HepG2 (cell line): ENCODE results near the gene FANCG. TPM values are rescaled to one million over a fixed set of nuclear protein-coding genes. Genes with fewer than 3 reads are reported as not detected.

Experiments
- BORCS8-MEF2B ChIP-seq: sonication (generic); formaldehyde crosslinking; IDR thresholded peaks from 2 replicates; pipeline ENCODE4 v1.8.0; 2022; ENCODE audit warnings: mild to moderate bottlenecking, missing genetic modification reagents
- CBX1 ChIP-seq: IDR thresholded peaks from one replicate; pipeline ENCODE4 v1.6.1; 2016; ENCODE audit warnings: antibody characterized with exemption, low read depth
- HOXA3 ChIP-seq: sonication (generic); formaldehyde crosslinking; IDR thresholded peaks from 2 replicates; pipeline ENCODE4 v1.5.0; 2020; ENCODE audit warnings: missing genetic modification reagents
- SRSF9 ChIP-seq: fragments of 200-400 bp; formaldehyde crosslinking; IDR thresholded peaks from 2 replicates; pipeline ENCODE4 v1.6.1; 2018; ENCODE audit warnings: borderline replicate concordance, mild to moderate bottlenecking, low read depth, low read length; ENCODE audit not compliant: insufficient read depth, poor library complexity, severe bottlenecking
- TOE1 ChIP-seq: sonication (generic); formaldehyde crosslinking; IDR thresholded peaks from 2 replicates; pipeline ENCODE4 v1.4.0; 2020; ENCODE audit warnings: mild to moderate bottlenecking, missing genetic modification reagents
- ZNF230 ChIP-seq: sonication (generic); formaldehyde crosslinking; IDR thresholded peaks from 2 replicates; pipeline ENCODE4 v1.4.0; 2020; ENCODE audit warnings: mild to moderate bottlenecking, missing genetic modification reagents
- ZNF232 ChIP-seq: sonication (generic); formaldehyde crosslinking; IDR thresholded peaks from 2 replicates; pipeline ENCODE4 v1.4.0; 2020; ENCODE audit warnings: missing genetic modification reagents, borderline replicate concordance
- ZNF317 ChIP-seq: sonication (generic); formaldehyde crosslinking; IDR thresholded peaks from 2 replicates; pipeline ENCODE4 v1.5.0; 2020; ENCODE audit warnings: mild to moderate bottlenecking, missing genetic modification reagents
- ZNF543 ChIP-seq: sonication (generic); formaldehyde crosslinking; IDR thresholded peaks from 2 replicates; pipeline ENCODE4 v1.4.0; 2020; ENCODE audit warnings: mild to moderate bottlenecking, missing genetic modification reagents
- ZNF616 ChIP-seq: sonication (generic); formaldehyde crosslinking; IDR thresholded peaks from 2 replicates; pipeline ENCODE4 v1.5.0; 2020; ENCODE audit warnings: low read depth, mild to moderate bottlenecking, missing genetic modification reagents
- ZNF660 ChIP-seq: sonication (generic); formaldehyde crosslinking; IDR thresholded peaks from 2 replicates; pipeline ENCODE4 v1.5.1; 2020; ENCODE audit warnings: mild to moderate bottlenecking, low read depth, missing genetic modification reagents, borderline replicate concordance
- ZSCAN22 ChIP-seq: sonication (generic); formaldehyde crosslinking; IDR thresholded peaks from 2 replicates; pipeline ENCODE4 v1.4.0; 2020; ENCODE audit warnings: mild to moderate bottlenecking, missing genetic modification reagents
- polyA plus RNA-seq, 8 experiments: library from polyadenylated mRNA; depleted of rRNA in 3 of 8; stranded (reverse) in 7 of 8; unstranded in 1 of 8; fragments of >200 nt; fragmentation: Illumina TruSeq in 4 of 8; extraction: Trizol in 4 of 8; gene quantifications; 2 replicates each; pipeline versions ENCODE4 v1.2.1 to v1.2.3, GENCODE V29; 2011 to 2016; ENCODE audit warnings: low read depth in 4 of 8, missing spikeins in 1 of 8, mixed read lengths in 1 of 8; ENCODE audit not compliant: insufficient read depth in 1 of 8
- total RNA-seq, 5 experiments: library from RNA; depleted of rRNA; stranded (reverse); fragments of >200 nt; fragmentation: Illumina TruSeq; extraction: Trizol; gene quantifications; 2 replicates each; pipeline ENCODE4 v1.2.3, GENCODE V29; 2016; ENCODE audit warnings: low read depth in 1 of 5
- TF ChIP-seq, protein P1 (sequence below): sonication (generic); formaldehyde crosslinking; IDR thresholded peaks from 2 replicates; pipeline ENCODE4 v1.9.0; 2021; ENCODE audit warnings: missing genetic modification reagents, borderline replicate concordance
- TF ChIP-seq, protein P2 (sequence below): IDR thresholded peaks from 2 replicates; pipeline ENCODE4 v1.6.1; 2016; ENCODE audit warnings: low read depth, borderline replicate concordance
- TF ChIP-seq, protein P3 (sequence below): sonication (generic); formaldehyde crosslinking; IDR thresholded peaks from 2 replicates; pipeline ENCODE4 v1.5.0; 2020; ENCODE audit warnings: mild to moderate bottlenecking, missing genetic modification reagents
- TF ChIP-seq, protein P4 (sequence below): sonication (generic); formaldehyde crosslinking; IDR thresholded peaks from 2 replicates; pipeline ENCODE4 v1.4.0; 2020; ENCODE audit warnings: missing genetic modification reagents, borderline replicate concordance

The FANCG gene
- total and polyA plus RNA-seq, 2 of the 13 experiments (the other 11 are each of a cell fraction or from before 2014, with no cell fraction given), result 14.4 to 45.1 TPM

DNA sequence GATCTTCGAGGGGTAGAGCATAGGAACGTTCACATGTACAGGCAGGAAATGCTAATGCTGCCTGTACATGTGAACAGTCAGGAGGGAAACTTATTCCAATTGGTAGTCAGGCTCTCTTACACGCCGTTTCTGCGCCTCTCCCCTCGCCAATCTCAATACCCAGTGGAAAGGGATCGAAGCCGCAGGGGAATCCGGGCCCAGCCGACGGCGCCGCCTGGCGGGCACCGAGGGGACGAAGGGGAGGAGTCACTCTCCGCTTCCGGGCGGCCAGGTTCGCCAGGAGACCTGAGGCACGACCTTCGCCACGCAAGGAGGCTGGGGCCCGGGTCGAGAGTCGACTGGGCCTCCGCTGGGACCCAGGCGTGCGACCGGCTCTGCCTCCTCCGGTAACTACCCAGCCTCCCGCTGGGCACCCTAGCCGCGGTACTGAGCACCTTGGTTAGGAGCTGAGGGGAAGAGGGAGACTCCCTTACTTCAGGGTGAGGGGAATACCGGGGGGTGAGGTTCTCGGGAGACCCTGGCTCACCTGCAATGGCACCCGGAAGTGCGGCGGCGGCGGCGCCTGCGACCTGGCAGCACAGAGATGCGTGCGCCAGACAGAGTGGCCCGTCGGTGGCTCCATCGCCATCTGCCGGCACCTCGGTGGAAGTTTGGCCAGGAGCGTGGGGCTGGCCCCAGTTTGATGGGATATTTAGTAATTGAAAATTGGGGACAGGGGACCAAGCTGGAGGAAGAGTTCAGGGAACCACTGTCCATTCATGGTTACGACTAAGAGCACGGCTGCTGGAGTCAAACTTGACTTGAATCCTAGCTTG is 16.5 kb upstream of the FANCG start, which contains the start of gene PIGO (continued):
- TF ChIP-seq ZNF543 (CRISPR knock-in tag), result peak; percentile 70; the same call in 1 of the 2 replicates
- TF ChIP-seq ZSCAN22, result peak; percentile 56; the same call in 1 of the 2 replicates
- TF ChIP-seq ZNF317, result no peak
- TF ChIP-seq CBX1, result no peak
- no peak for TF ChIP-seq SRSF9
- TF ChIP-seq ZNF660 (CRISPR knock-in tag), result no peak
- TF ChIP-seq ZNF616 (CRISPR knock-in tag), result 0 out of 2 replicates have a peak, but pooled peaks have one; percentile 73
- TF ChIP-seq, protein P1, sequence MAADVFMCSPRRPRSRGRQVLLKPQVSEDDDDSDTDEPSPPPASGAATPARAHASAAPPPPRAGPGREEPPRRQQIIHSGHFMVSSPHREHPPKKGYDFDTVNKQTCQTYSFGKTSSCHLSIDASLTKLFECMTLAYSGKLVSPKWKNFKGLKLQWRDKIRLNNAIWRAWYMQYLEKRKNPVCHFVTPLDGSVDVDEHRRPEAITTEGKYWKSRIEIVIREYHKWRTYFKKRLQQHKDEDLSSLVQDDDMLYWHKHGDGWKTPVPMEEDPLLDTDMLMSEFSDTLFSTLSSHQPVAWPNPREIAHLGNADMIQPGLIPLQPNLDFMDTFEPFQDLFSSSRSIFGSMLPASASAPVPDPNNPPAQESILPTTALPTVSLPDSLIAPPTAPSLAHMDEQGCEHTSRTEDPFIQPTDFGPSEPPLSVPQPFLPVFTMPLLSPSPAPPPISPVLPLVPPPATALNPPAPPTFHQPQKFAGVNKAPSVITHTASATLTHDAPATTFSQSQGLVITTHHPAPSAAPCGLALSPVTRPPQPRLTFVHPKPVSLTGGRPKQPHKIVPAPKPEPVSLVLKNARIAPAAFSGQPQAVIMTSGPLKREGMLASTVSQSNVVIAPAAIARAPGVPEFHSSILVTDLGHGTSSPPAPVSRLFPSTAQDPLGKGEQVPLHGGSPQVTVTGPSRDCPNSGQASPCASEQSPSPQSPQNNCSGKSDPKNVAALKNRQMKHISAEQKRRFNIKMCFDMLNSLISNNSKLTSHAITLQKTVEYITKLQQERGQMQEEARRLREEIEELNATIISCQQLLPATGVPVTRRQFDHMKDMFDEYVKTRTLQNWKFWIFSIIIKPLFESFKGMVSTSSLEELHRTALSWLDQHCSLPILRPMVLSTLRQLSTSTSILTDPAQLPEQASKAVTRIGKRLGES (CRISPR knock-in tag), result no peak
- TF ChIP-seq, protein P2, sequence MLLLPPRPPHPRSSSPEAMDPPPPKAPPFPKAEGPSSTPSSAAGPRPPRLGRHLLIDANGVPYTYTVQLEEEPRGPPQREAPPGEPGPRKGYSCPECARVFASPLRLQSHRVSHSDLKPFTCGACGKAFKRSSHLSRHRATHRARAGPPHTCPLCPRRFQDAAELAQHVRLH (CRISPR knock-in tag), result peak; percentile 81; the same call in 1 of the 2 replicates
- peak; percentile 42 for TF ChIP-seq TOE1 (CRISPR knock-in tag)
- peak; percentile 76 for TF ChIP-seq BORCS8-MEF2B
- TF ChIP-seq, protein P3, sequence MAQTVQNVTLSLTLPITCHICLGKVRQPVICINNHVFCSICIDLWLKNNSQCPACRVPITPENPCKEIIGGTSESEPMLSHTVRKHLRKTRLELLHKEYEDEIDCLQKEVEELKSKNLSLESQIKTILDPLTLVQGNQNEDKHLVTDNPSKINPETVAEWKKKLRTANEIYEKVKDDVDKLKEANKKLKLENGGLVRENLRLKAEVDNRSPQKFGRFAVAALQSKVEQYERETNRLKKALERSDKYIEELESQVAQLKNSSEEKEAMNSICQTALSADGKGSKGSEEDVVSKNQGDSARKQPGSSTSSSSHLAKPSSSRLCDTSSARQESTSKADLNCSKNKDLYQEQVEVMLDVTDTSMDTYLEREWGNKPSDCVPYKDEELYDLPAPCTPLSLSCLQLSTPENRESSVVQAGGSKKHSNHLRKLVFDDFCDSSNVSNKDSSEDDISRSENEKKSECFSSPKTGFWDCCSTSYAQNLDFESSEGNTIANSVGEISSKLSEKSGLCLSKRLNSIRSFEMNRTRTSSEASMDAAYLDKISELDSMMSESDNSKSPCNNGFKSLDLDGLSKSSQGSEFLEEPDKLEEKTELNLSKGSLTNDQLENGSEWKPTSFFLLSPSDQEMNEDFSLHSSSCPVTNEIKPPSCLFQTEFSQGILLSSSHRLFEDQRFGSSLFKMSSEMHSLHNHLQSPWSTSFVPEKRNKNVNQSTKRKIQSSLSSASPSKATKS, result 0 out of 2 replicates have a peak, but pooled peaks have one; percentile 67
- TF ChIP-seq, protein P4, sequence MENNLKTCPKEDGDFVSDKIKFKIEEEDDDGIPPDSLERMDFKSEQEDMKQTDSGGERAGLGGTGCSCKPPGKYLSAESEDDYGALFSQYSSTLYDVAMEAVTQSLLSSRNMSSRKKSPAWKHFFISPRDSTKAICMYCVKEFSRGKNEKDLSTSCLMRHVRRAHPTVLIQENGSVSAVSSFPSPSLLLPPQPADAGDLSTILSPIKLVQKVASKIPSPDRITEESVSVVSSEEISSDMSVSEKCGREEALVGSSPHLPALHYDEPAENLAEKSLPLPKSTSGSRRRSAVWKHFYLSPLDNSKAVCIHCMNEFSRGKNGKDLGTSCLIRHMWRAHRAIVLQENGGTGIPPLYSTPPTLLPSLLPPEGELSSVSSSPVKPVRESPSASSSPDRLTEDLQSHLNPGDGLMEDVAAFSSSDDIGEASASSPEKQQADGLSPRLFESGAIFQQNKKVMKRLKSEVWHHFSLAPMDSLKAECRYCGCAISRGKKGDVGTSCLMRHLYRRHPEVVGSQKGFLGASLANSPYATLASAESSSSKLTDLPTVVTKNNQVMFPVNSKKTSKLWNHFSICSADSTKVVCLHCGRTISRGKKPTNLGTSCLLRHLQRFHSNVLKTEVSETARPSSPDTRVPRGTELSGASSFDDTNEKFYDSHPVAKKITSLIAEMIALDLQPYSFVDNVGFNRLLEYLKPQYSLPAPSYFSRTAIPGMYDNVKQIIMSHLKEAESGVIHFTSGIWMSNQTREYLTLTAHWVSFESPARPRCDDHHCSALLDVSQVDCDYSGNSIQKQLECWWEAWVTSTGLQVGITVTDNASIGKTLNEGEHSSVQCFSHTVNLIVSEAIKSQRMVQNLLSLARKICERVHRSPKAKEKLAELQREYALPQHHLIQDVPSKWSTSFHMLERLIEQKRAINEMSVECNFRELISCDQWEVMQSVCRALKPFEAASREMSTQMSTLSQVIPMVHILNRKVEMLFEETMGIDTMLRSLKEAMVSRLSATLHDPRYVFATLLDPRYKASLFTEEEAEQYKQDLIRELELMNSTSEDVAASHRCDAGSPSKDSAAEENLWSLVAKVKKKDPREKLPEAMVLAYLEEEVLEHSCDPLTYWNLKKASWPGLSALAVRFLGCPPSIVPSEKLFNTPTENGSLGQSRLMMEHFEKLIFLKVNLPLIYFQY (CRISPR knock-in tag), result peak; percentile 84
- TF ChIP-seq ZNF230 (CRISPR knock-in tag), result peak; percentile 98
- peak; percentile 92 for TF ChIP-seq HOXA3 (CRISPR knock-in tag)
- peak; percentile 70; the same call in 1 of the 2 replicates for TF ChIP-seq ZNF232 (CRISPR knock-in tag)
